MM.1S (cell line): ENCODE data around the gene UBN2.

Source experiments
- DNase-seq: peaks from one replicate; pipeline ENCODE4 v3.0.0-alpha.2; 2015
- H2AFZ ChIP-seq: fragments of 300-600 bp; sonication (generic); 2 replicates; pipeline ENCODE4 v1.6.0; 2016; ENCODE audit warnings: antibody characterized with exemption, low read length
- H3F3A ChIP-seq: fragments of 300-600 bp; sonication (generic); 2 replicates; pipeline ENCODE4 v1.6.1; 2016; ENCODE audit warnings: mild to moderate bottlenecking, antibody characterized with exemption, low read length, moderate library complexity, mixed read lengths; ENCODE audit not compliant: insufficient read depth
- H3K27ac ChIP-seq: fragments of 300-600 bp; sonication (generic); 2 replicates; pipeline ENCODE4 v1.5.1; 2016; ENCODE audit warnings: mild to moderate bottlenecking, low read length
- H3K27me3 ChIP-seq: fragments of 300-600 bp; sonication (generic); replicated peaks from 2 replicates; pipeline ENCODE4 v1.6.0; 2016; ENCODE audit warnings: low read length; ENCODE audit not compliant: insufficient read depth
- H3K36me3 ChIP-seq: fragments of 300-600 bp; sonication (generic); replicated peaks from 2 replicates; pipeline ENCODE4 v1.6.1; 2016; ENCODE audit warnings: mild to moderate bottlenecking, low read length, mixed read lengths; ENCODE audit not compliant: insufficient read depth
- H3K4me1 ChIP-seq: fragments of 300-600 bp; sonication (generic); 2 replicates; pipeline ENCODE4 v1.6.1; 2016; ENCODE audit warnings: low read length, mixed read lengths
- H3K4me2 ChIP-seq: fragments of 300-600 bp; sonication (generic); 2 replicates; pipeline ENCODE4 v1.6.0; 2016; ENCODE audit warnings: low read depth, low read length
- H3K4me3 ChIP-seq: fragments of 300-600 bp; sonication (generic); 2 replicates; pipeline ENCODE4 v1.5.1; 2016; ENCODE audit warnings: low read length, mixed read lengths
- H3K79me2 ChIP-seq: fragments of 300-600 bp; sonication (generic); 2 replicates; pipeline ENCODE4 v1.6.1; 2016; ENCODE audit warnings: mixed run types, low read length, mixed read lengths
- H3K9ac ChIP-seq: fragments of 300-600 bp; sonication (generic); 2 replicates; pipeline ENCODE4 v1.6.1; 2016; ENCODE audit warnings: low read length, mixed read lengths
- H3K9me2 ChIP-seq: fragments of 300-600 bp; sonication (generic); replicated peaks from 2 replicates; pipeline ENCODE4 v1.6.1; 2016; ENCODE audit warnings: mild to moderate bottlenecking, low read length, mixed read lengths; ENCODE audit not compliant: insufficient read depth
- H3K9me3 ChIP-seq: fragments of 300-600 bp; sonication (generic); replicated peaks from 2 replicates; pipeline ENCODE4 v1.6.1; 2016; ENCODE audit warnings: mild to moderate bottlenecking, low read length, mixed read lengths; ENCODE audit not compliant: insufficient read depth
- H4K20me1 ChIP-seq: fragments of 300-600 bp; sonication (generic); 2 replicates; pipeline ENCODE4 v1.6.1; 2016; ENCODE audit warnings: mild to moderate bottlenecking, low read length, moderate library complexity, mixed read lengths; ENCODE audit not compliant: insufficient read depth
- CTCF ChIP-seq: fragments of 300-600 bp; sonication (generic); IDR thresholded peaks from 2 replicates; pipeline ENCODE4 v1.5.1; 2016; ENCODE audit warnings: antibody characterized with exemption, low read length, mixed read lengths
- EZH2 ChIP-seq: fragments of 300-600 bp; sonication (generic); optimal IDR thresholded peaks from 2 replicates; pipeline ENCODE3; 2017; ENCODE audit warnings: low read depth, mild to moderate bottlenecking, antibody characterized with exemption, low read length, mixed read lengths
- EZH2phosphoT487 ChIP-seq: fragments of 300-600 bp; sonication (generic); IDR thresholded peaks from 2 replicates; pipeline ENCODE4 v1.6.1; 2018; ENCODE audit warnings: antibody characterized with exemption, low read length

UBN2 gene

GRCh38 chr7:139334399-139335150, 103.5 kb downstream of the UBN2 start:
- TF ChIP-seq CTCF, result no peak
- no peak for TF ChIP-seq EZH2
- TF ChIP-seq EZH2phosphoT487, result no peak
- no peaks in the 10 kb centered on the region for H3K79me2 ChIP-seq

GRCh38 chr7:139339025-139339424, 108.0 kb downstream of the UBN2 start:
- Histone ChIP-seq H3F3A (peaks cover 28% of the 10 kb centered on the region), H3K79me2 (peaks cover 21% of the 10 kb centered on the region), H2AFZ (no peak overlapping the region), H3K4me3 (no peak overlapping the region), H3K4me1 (peaks cover 9% of the 10 kb centered on the region; the same call in 1 of the 2 replicates), H3K4me2 (no peak overlapping the region), H3K36me3 (no peaks in the 10 kb centered on the region), H3K9me2 (no peaks in the 10 kb centered on the region), H3K9me3 (no peaks in the 10 kb centered on the region), H3K27me3 (no peaks in the 10 kb centered on the region), H4K20me1 (no peaks in the 10 kb centered on the region), H3K9ac (no peak overlapping the region), H3K27ac (no peak overlapping the region)
- TF ChIP-seq CTCF (no peak), EZH2 (no peak), EZH2phosphoT487 (no peak)
- DNase-seq, result no peak

More at GRCh38 chr7:139334399-139335150, 103.5 kb downstream of the UBN2 start:
- Histone ChIP-seq H2AFZ (no peak overlapping the region), H3K27me3 (no peaks in the 10 kb centered on the region), H3K9ac (no peak overlapping the region), H3F3A (peaks cover 11% of the 10 kb centered on the region), H3K4me2 (no peak overlapping the region), H3K4me1 (no peaks in the 10 kb centered on the region), H3K36me3 (no peaks in the 10 kb centered on the region), H4K20me1 (no peaks in the 10 kb centered on the region), H3K9me2 (no peaks in the 10 kb centered on the region), H3K27ac (no peak overlapping the region), H3K9me3 (no peaks in the 10 kb centered on the region), H3K4me3 (no peak overlapping the region)
- DNase-seq, result no peak

- no peak for TF ChIP-seq CTCF
- no peak for TF ChIP-seq EZH2
- TF ChIP-seq EZH2phosphoT487, result no peak
- Histone ChIP-seq H3K4me2 (0 out of 2 replicates have a peak overlapping the region, but pooled peaks have one; percentile 2), H3K79me2 (peaks cover 24% of the 10 kb centered on the region), H3F3A (peaks cover 28% of the 10 kb centered on the region), H3K36me3 (no peaks in the 10 kb centered on the region), H3K4me3 (peak overlapping the region; percentile 89), H2AFZ (peak overlapping the region; percentile 57), H4K20me1 (no peaks in the 10 kb centered on the region), H3K27ac (peak overlapping the region; percentile 91; the same call in 1 of the 2 replicates), H3K9ac (no peak overlapping the region), H3K9me3 (no peaks in the 10 kb centered on the region), H3K9me2 (no peaks in the 10 kb centered on the region), H3K27me3 (no peaks in the 10 kb centered on the region), H3K4me1 (peaks cover 9% of the 10 kb centered on the region; the same call in 1 of the 2 replicates)
- no peak for DNase-seq
These were observed 108.6 kb downstream of the UBN2 start for GRCh38 chr7:139339698-139340036.
